Kidney (tissue), 14 donors: ENCODE data around the gene SPG21. TPM values are rescaled to one million over a fixed set of nuclear protein-coding genes. Genes with fewer than 3 reads are reported as not detected.

Experiments used
- DNase-seq, 5 donors: peaks; one replicate each; pipeline ENCODE4 v3.0.0-alpha.2; 2013 to 2020
- FAIRE-seq: peaks from 2 replicates; lab custom pipeline; 2012; peaks lifted over from hg19 to GRCh38; lab: Jason Lieb, UNC
- H3K27ac ChIP-seq, 2 donors: one replicate each; pipeline ENCODE4 v1.7.0; 2013; ENCODE audit warnings: low read depth in 2 of 2, low read length in 2 of 2, inconsistent platforms in 1 of 2
- H3K27me3 ChIP-seq: one replicate; pipeline ENCODE4 v1.7.1; 2013; ENCODE audit warnings: low read length, inconsistent platforms; ENCODE audit not compliant: control insufficient read depth, insufficient read depth
- H3K36me3 ChIP-seq, 3 donors: one replicate each; pipeline versions ENCODE4 v1.7.0 to v1.7.1; 2013; ENCODE audit warnings: low read length in 3 of 3, control low read depth in 1 of 3, inconsistent platforms in 1 of 3; ENCODE audit not compliant: insufficient read depth in 3 of 3, control insufficient read depth in 2 of 3
- H3K4me1 ChIP-seq, 3 donors: one replicate each; pipeline versions ENCODE4 v1.7.0 to v1.7.1; 2013; ENCODE audit warnings: low read length in 3 of 3, inconsistent platforms in 1 of 3, low read depth in 1 of 3; ENCODE audit not compliant: control insufficient read depth in 2 of 3, insufficient read depth in 2 of 3
- H3K4me3 ChIP-seq, 3 donors: one replicate each; pipeline versions ENCODE4 v1.7.0 to v1.8.1; 2013; ENCODE audit warnings: low read length in 3 of 3, control low read depth in 1 of 3, inconsistent platforms in 1 of 3
- H3K9ac ChIP-seq, 3 donors: one replicate each; pipeline versions ENCODE4 v1.7.0 to v1.7.1; 2013; ENCODE audit warnings: low read length in 3 of 3, control low read depth in 1 of 3, inconsistent platforms in 1 of 3
- H3K9me3 ChIP-seq, 3 donors: one replicate each; pipeline versions ENCODE4 v1.7.0 to v1.7.1; 2013; ENCODE audit warnings: low read length in 3 of 3, control low read depth in 1 of 3, inconsistent platforms in 1 of 3; ENCODE audit not compliant: control insufficient read depth in 2 of 3, insufficient read depth in 1 of 3
- CTCF ChIP-seq: IDR thresholded peaks from 3 replicates; pipeline ENCODE4 v1.5.1; 2012; ENCODE audit warnings: mild to moderate bottlenecking, moderate library complexity, borderline replicate concordance; ENCODE audit not compliant: insufficient read depth; ENCODE audit errors: extremely low read depth
- intact Hi-C: fragments of 100-400 bp; cut with DNase I; formaldehyde crosslinking; loops from one replicate; pipeline ENCODE4 v1.11.1; 2022
- polyA plus RNA-seq: library from polyadenylated mRNA; stranded (reverse); fragments of 350-450 nt; fragmentation: Illumina TruSeq; extraction: RNeasy Lipid Tissue Mini Kit (QIAGEN cat#74804); gene quantifications from one replicate; pipeline ENCODE4 v1.2.3, GENCODE V29; 2014; ENCODE audit warnings: low read depth, low replicate concordance; ENCODE audit not compliant: insufficient read depth
- total RNA-seq: library from RNA; stranded (reverse); fragmentation: NEBNext Ultra II Directional; extraction: Animal tissue kit (Norgen Biotek cat#: 25700); gene quantifications from one replicate; pipeline ENCODE4 v1.2.1, GENCODE V29; 2021
- donor health status: control.
- donor health status: control.
- donor health status: control.
- donor health status: control.
- donor health status: control.
- donor health status: DM: yes; HTN: yes; CAD: no.
- donor health status: Normal renal cell carcinoma (clear cell type).

The SPG21 gene
- total and polyA plus RNA-seq, 2 donors from 2014 or later = 82.8 to 115 TPM

GRCh38 chr15:65008983-65009382, 19.3 kb upstream of the SPG21 start:
- DNase-seq (no peak), FAIRE-seq (no peak)
- no peak overlapping the region for H3K27ac ChIP-seq
- peaks cover 0 to 3% (median 0%) of the 10 kb centered on the region in 3 donors for H3K9me3 ChIP-seq
- H3K36me3 ChIP-seq = peaks cover 4 to 14% (median 6%) of the 10 kb centered on the region in 3 donors
- H3K4me3 ChIP-seq = no peak overlapping the region
- intact Hi-C loops = no loop called here
- no peaks in the 10 kb centered on the region for H3K4me1 ChIP-seq
- no peak for TF ChIP-seq CTCF
- H3K9ac ChIP-seq = no peak overlapping the region
- no peaks in the 10 kb centered on the region for H3K27me3 ChIP-seq

GRCh38 chr15:65006876-65007275, 17.2 kb upstream of the SPG21 start:
- Histone ChIP-seq H3K4me1 (no peaks in the 10 kb centered on the region), H3K27ac (no peak overlapping the region), H3K4me3 (no peak overlapping the region), H3K36me3 (peaks cover 0 to 6% (median 2%) of the 10 kb centered on the region in 3 donors), H3K9me3 (no peaks in the 10 kb centered on the region), H3K9ac (no peak overlapping the region), H3K27me3 (no peaks in the 10 kb centered on the region)
- DNase-seq (no peak), FAIRE-seq (no peak)
- no peak for TF ChIP-seq CTCF
- intact Hi-C loops = no loop called here

GRCh38 chr15:65004993-65005392, 15.3 kb upstream of the SPG21 start:
- no peak for FAIRE-seq
- Histone ChIP-seq H3K4me1 (no peaks in the 10 kb centered on the region), H3K9ac (no peak overlapping the region), H3K4me3 (no peak overlapping the region), H3K36me3 (peaks cover 0 to 6% (median 0%) of the 10 kb centered on the region in 3 donors), H3K9me3 (no peaks in the 10 kb centered on the region), H3K27me3 (no peaks in the 10 kb centered on the region), H3K27ac (no peak overlapping the region)
- intact Hi-C loops = no loop called here
- no peak for DNase-seq
- no peak for TF ChIP-seq CTCF
